Daoy (cell line): ENCODE measurements around the gene EN1. TPM values are rescaled to one million over a fixed set of nuclear protein-coding genes. Genes with fewer than 3 reads are reported as not detected.

Experiments
- total RNA-seq: library from RNA; depleted of rRNA; stranded (reverse); fragments of >200 nt; shearing (Covaris generic); gene quantifications from 2 replicates; pipeline ENCODE4 v1.2.3, GENCODE V29; 2014; rRNA removed

Gene EN1
- total RNA-seq, 1 experiment from 2014 or later = 1.8 TPM

Other genes with a start within 250 kb of the EN1 start
- gene MARCO, start 94.5 kb upstream of the EN1 start, total RNA-seq = not detected in 2 replicates